ENCODE data around the gene MYCBP.

GRCh38 chr1:38859561-38860453, 13.3 kb downstream of the MYCBP start, which contains the start of gene RRAGC:
- TF ChIP-seq, protein P1, sequence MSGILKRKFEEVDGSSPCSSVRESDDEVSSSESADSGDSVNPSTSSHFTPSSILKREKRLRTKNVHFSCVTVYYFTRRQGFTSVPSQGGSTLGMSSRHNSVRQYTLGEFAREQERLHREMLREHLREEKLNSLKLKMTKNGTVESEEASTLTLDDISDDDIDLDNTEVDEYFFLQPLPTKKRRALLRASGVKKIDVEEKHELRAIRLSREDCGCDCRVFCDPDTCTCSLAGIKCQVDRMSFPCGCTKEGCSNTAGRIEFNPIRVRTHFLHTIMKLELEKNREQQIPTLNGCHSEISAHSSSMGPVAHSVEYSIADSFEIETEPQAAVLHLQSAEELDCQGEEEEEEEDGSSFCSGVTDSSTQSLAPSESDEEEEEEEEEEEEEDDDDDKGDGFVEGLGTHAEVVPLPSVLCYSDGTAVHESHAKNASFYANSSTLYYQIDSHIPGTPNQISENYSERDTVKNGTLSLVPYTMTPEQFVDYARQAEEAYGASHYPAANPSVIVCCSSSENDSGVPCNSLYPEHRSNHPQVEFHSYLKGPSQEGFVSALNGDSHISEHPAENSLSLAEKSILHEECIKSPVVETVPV (CRISPR knock-in tag; IDR thresholded peaks at IDR 0.05): no peak
- no peak for TF ChIP-seq POU6F1 (CRISPR knock-in tag; IDR thresholded peaks at IDR 0.05; ENCODE audit: borderline replicate concordance, low read depth)
- no peak for TF ChIP-seq TCF4 (CRISPR knock-in tag; IDR thresholded peaks at IDR 0.05; ENCODE audit: borderline replicate concordance)
- TF ChIP-seq ZNF8 (CRISPR knock-in tag; IDR thresholded peaks at IDR 0.05): no peak
- TF ChIP-seq, protein P2, sequence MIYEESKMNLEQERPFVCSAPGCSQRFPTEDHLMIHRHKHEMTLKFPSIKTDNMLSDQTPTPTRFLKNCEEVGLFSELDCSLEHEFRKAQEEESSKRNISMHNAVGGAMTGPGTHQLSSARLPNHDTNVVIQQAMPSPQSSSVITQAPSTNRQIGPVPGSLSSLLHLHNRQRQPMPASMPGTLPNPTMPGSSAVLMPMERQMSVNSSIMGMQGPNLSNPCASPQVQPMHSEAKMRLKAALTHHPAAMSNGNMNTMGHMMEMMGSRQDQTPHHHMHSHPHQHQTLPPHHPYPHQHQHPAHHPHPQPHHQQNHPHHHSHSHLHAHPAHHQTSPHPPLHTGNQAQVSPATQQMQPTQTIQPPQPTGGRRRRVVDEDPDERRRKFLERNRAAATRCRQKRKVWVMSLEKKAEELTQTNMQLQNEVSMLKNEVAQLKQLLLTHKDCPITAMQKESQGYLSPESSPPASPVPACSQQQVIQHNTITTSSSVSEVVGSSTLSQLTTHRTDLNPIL (CRISPR knock-in tag; IDR thresholded peaks at IDR 0.05; ENCODE audit: low read depth): no peak
